ENCODE data around the gene LENG8.

The LENG8 gene

DNA sequence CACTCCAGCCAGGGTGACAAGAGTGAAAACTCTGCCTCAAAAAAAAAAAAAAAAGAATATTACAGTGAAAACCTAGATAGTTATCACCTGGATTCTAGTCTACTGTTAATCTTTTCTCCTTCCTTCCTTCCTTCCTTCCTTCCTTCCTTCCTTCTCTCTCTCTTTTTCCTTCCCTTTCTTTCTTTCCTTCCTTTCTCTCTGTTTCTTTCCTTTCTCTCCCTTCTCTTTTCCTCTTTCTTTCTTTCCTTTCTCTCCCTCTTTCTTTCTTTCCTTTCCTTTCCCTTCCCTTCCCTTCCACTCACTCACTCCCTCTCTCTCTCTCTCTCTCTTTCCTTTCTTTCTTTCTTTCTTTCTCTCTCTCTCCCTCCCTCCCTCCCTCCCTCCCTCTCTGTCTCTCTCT is 43.4 kb upstream of the LENG8 start:
- no peak for TF ChIP-seq EP300 (IDR thresholded peaks at IDR 0.05; ENCODE audit: borderline replicate concordance)
- TF ChIP-seq FOXM1 (IDR thresholded peaks at IDR 0.05; ENCODE audit: borderline replicate concordance, low read depth), result no peak
- no peak for TF ChIP-seq RAD21 (IDR thresholded peaks at IDR 0.05; ENCODE audit: low read depth)
- TF ChIP-seq CEBPB (IDR thresholded peaks at IDR 0.05), result no peak
- TF ChIP-seq EGR1 (IDR thresholded peaks at IDR 0.05), result no peak
- TF ChIP-seq ZBTB7A (IDR thresholded peaks at IDR 0.05; ENCODE audit: low read depth), result no peak
- no peak for TF ChIP-seq YY1 (IDR thresholded peaks at IDR 0.05; ENCODE audit: low read depth)
- TF ChIP-seq MAX (IDR thresholded peaks at IDR 0.05), result no peak
- TF ChIP-seq, protein P1, sequence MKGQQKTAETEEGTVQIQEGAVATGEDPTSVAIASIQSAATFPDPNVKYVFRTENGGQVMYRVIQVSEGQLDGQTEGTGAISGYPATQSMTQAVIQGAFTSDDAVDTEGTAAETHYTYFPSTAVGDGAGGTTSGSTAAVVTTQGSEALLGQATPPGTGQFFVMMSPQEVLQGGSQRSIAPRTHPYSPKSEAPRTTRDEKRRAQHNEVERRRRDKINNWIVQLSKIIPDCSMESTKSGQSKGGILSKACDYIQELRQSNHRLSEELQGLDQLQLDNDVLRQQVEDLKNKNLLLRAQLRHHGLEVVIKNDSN (IDR thresholded peaks at IDR 0.05), result no peak
- TF ChIP-seq TCF12 (IDR thresholded peaks at IDR 0.05; ENCODE audit: low read depth), result no peak
- TF ChIP-seq, protein P2, sequence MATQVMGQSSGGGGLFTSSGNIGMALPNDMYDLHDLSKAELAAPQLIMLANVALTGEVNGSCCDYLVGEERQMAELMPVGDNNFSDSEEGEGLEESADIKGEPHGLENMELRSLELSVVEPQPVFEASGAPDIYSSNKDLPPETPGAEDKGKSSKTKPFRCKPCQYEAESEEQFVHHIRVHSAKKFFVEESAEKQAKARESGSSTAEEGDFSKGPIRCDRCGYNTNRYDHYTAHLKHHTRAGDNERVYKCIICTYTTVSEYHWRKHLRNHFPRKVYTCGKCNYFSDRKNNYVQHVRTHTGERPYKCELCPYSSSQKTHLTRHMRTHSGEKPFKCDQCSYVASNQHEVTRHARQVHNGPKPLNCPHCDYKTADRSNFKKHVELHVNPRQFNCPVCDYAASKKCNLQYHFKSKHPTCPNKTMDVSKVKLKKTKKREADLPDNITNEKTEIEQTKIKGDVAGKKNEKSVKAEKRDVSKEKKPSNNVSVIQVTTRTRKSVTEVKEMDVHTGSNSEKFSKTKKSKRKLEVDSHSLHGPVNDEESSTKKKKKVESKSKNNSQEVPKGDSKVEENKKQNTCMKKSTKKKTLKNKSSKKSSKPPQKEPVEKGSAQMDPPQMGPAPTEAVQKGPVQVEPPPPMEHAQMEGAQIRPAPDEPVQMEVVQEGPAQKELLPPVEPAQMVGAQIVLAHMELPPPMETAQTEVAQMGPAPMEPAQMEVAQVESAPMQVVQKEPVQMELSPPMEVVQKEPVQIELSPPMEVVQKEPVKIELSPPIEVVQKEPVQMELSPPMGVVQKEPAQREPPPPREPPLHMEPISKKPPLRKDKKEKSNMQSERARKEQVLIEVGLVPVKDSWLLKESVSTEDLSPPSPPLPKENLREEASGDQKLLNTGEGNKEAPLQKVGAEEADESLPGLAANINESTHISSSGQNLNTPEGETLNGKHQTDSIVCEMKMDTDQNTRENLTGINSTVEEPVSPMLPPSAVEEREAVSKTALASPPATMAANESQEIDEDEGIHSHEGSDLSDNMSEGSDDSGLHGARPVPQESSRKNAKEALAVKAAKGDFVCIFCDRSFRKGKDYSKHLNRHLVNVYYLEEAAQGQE (IDR thresholded peaks at IDR 0.05; ENCODE audit: low read depth), result no peak
- no peak for TF ChIP-seq TAF1 (IDR thresholded peaks at IDR 0.05; ENCODE audit: low read depth)
- no peak for TF ChIP-seq CREB1 (IDR thresholded peaks at IDR 0.05; ENCODE audit: low read depth)
- no peak for TF ChIP-seq NFIC (IDR thresholded peaks at IDR 0.05)
- TF ChIP-seq TEAD4 (IDR thresholded peaks at IDR 0.05), result no peak

- TF ChIP-seq, protein P1 (IDR thresholded peaks at IDR 0.05), result no peak
- TF ChIP-seq MAX (IDR thresholded peaks at IDR 0.05) (no peak), NFIC (IDR thresholded peaks at IDR 0.05) (no peak), RAD21 (IDR thresholded peaks at IDR 0.05; ENCODE audit: low read depth) (no peak), EP300 (IDR thresholded peaks at IDR 0.05; ENCODE audit: borderline replicate concordance) (no peak), TEAD4 (IDR thresholded peaks at IDR 0.05) (no peak), FOXM1 (IDR thresholded peaks at IDR 0.05; ENCODE audit: borderline replicate concordance, low read depth) (no peak), TCF12 (IDR thresholded peaks at IDR 0.05; ENCODE audit: low read depth) (no peak), ZBTB7A (IDR thresholded peaks at IDR 0.05; ENCODE audit: low read depth) (no peak)
- TF ChIP-seq, protein P2 (IDR thresholded peaks at IDR 0.05; ENCODE audit: low read depth), result no peak
Observed at GRCh38 chr19:54407780-54408179, 41.2 kb upstream of the LENG8 start.

DNA sequence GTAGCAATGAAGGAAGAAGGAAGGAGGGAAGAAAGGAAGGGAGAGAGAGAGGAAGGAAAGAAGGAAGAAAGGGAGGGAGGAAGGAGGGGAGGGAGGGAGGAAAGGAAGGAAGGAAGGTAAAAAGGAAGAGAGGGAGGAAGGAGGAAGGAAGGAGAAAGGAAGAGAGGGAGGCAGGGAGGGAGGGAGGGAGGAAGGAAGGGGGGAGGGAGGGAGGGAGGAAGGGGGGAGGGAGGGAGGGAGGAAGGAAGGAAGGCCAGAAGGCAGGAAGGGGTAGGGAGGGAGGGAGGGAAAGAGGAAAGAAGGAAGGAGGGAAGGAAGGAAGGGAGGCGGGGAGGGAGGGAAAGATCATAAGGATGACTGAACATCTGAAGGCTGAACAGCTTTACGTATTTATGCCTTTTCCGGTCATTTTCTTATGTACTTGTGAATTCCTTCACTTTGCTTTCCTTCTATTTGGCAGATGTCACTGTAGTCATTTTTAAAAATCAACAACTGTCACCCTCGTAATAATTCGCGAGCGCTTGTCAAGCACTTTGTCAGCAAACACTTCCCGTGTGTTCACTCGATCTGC is 40.5 kb upstream of the LENG8 start:
- no peak for TF ChIP-seq EP300 (IDR thresholded peaks at IDR 0.05; ENCODE audit: borderline replicate concordance)
- TF ChIP-seq NFIC (IDR thresholded peaks at IDR 0.05), result no peak
- no peak for TF ChIP-seq CREB1 (IDR thresholded peaks at IDR 0.05; ENCODE audit: low read depth)
- no peak for TF ChIP-seq ZBTB7A (IDR thresholded peaks at IDR 0.05; ENCODE audit: low read depth)
- no peak for TF ChIP-seq TAF1 (IDR thresholded peaks at IDR 0.05; ENCODE audit: low read depth)
- TF ChIP-seq RAD21 (IDR thresholded peaks at IDR 0.05; ENCODE audit: low read depth), result no peak
- TF ChIP-seq, protein P2 (IDR thresholded peaks at IDR 0.05; ENCODE audit: low read depth), result no peak

DNA sequence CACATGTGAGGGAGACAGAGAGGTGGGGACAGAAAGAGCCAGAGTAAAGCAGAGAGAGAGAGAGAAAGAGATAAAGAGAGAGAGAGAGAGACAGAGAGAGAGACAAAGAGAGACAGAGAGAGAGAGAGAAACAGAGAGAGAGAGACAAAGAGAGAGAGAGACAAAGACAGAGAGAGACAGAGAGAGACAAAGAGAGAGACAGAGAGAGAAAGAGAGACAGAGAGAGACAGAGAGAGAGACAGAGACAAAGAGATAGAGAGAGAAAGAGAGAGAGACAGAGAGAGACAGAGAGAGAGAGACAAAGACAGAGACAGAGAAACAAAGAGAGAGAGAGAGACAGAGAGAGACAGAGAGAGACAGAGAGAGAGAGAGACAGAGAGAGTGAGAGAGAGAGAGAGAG is 38.0 kb upstream of the LENG8 start:
- no peak for TF ChIP-seq EP300 (IDR thresholded peaks at IDR 0.05; ENCODE audit: borderline replicate concordance)
- TF ChIP-seq, protein P2 (IDR thresholded peaks at IDR 0.05; ENCODE audit: low read depth), result no peak
- TF ChIP-seq MAX (IDR thresholded peaks at IDR 0.05), result no peak
- no peak for TF ChIP-seq TAF1 (IDR thresholded peaks at IDR 0.05; ENCODE audit: low read depth)
- no peak for TF ChIP-seq RAD21 (IDR thresholded peaks at IDR 0.05; ENCODE audit: low read depth)
- no peak for TF ChIP-seq TEAD4 (IDR thresholded peaks at IDR 0.05)
- TF ChIP-seq NFIC (IDR thresholded peaks at IDR 0.05), result no peak
- no peak for TF ChIP-seq EGR1 (IDR thresholded peaks at IDR 0.05)
- TF ChIP-seq, protein P1 (IDR thresholded peaks at IDR 0.05), result no peak
- no peak for TF ChIP-seq CREB1 (IDR thresholded peaks at IDR 0.05; ENCODE audit: low read depth)
- no peak for TF ChIP-seq TCF12 (IDR thresholded peaks at IDR 0.05; ENCODE audit: low read depth)
- TF ChIP-seq ZBTB7A (IDR thresholded peaks at IDR 0.05; ENCODE audit: low read depth), result no peak
- TF ChIP-seq YY1 (IDR thresholded peaks at IDR 0.05; ENCODE audit: low read depth), result no peak
- TF ChIP-seq FOXM1 (IDR thresholded peaks at IDR 0.05; ENCODE audit: borderline replicate concordance, low read depth), result no peak
- TF ChIP-seq CEBPB (IDR thresholded peaks at IDR 0.05), result no peak
